CD14-positive monocyte (primary cell): Measurements from ENCODE around the gene MDFIC. TPM values are rescaled to one million over a fixed set of nuclear protein-coding genes. Genes with fewer than 3 reads are reported as not detected.

Experiments used
- DNase-seq, 3 donors: peaks; one replicate each; pipeline ENCODE4 v3.0.0-alpha.2; 2011 to 2022
- H2AFZ ChIP-seq: 2 replicates; pipeline ENCODE4 v1.6.0; 2012; ENCODE audit warnings: mild to moderate bottlenecking, low read depth, low read length, inconsistent platforms; ENCODE audit not compliant: insufficient read depth, poor library complexity, severe bottlenecking
- H3K27ac ChIP-seq, 2 donors: 1 replicate in 1 of 2; 2 replicates in 1 of 2; pipeline ENCODE4 v1.5.1; 2012 to 2013; ENCODE audit warnings: low read length in 2 of 2, control low read depth in 1 of 2, inconsistent platforms in 1 of 2, low read depth in 1 of 2, mild to moderate bottlenecking in 1 of 2
- H3K27me3 ChIP-seq, 2 donors: one replicate each; pipeline versions ENCODE4 v1.6.0 to v1.6.1; 2011 to 2013; ENCODE audit warnings: low read length in 2 of 2; ENCODE audit not compliant: control insufficient read depth in 2 of 2, insufficient read depth in 2 of 2
- H3K36me3 ChIP-seq, 2 donors: replicated peaks in 1 of 2; 1 replicate in 1 of 2; 2 replicates in 1 of 2; pipeline versions ENCODE4 v1.5.1 to v1.6.1; 2012 to 2013; ENCODE audit warnings: low read length in 2 of 2, control low read depth in 1 of 2, inconsistent platforms in 1 of 2, mild to moderate bottlenecking in 1 of 2; ENCODE audit not compliant: insufficient read depth in 2 of 2, control insufficient read depth in 1 of 2
- H3K4me1 ChIP-seq, 2 donors: 1 replicate in 1 of 2; 2 replicates in 1 of 2; pipeline versions ENCODE4 v1.5.1 to v1.6.1; 2012 to 2013; ENCODE audit warnings: low read length in 2 of 2, control low read depth in 1 of 2, inconsistent platforms in 1 of 2, mild to moderate bottlenecking in 1 of 2, moderate library complexity in 1 of 2; ENCODE audit not compliant: insufficient read depth in 2 of 2, control insufficient read depth in 1 of 2
- H3K4me2 ChIP-seq: replicated peaks from 2 replicates; pipeline ENCODE3; 2012; ENCODE audit warnings: low read length, moderate library complexity, mild to moderate bottlenecking; ENCODE audit not compliant: poor library complexity, severe bottlenecking; ENCODE audit errors: extremely low read depth
- H3K4me3 ChIP-seq, 3 experiments: fragments of 200-600 bp in 1 of 3; sonication (generic) in 1 of 3; replicated peaks in 1 of 3; 1 replicate in 2 of 3; 2 replicates in 1 of 3; pipeline ENCODE4 v1.5.1; 2011 to 2013; ENCODE audit warnings: low read length in 3 of 3, mild to moderate bottlenecking in 3 of 3, control low read depth in 2 of 3, low read depth in 2 of 3, inconsistent platforms in 1 of 3, moderate library complexity in 1 of 3
- H3K79me2 ChIP-seq: 2 replicates; pipeline ENCODE4 v1.6.0; 2012; ENCODE audit warnings: mild to moderate bottlenecking, control low read depth, inconsistent platforms, low read length, moderate library complexity; ENCODE audit not compliant: insufficient read depth
- H3K9ac ChIP-seq: 2 replicates; pipeline ENCODE4 v1.6.0; 2017; ENCODE audit warnings: low read length, mild to moderate bottlenecking; ENCODE audit not compliant: insufficient read depth, poor library complexity, severe bottlenecking
- H3K9me3 ChIP-seq, 2 donors: replicated peaks in 1 of 2; 1 replicate in 1 of 2; 2 replicates in 1 of 2; pipeline versions ENCODE4 v1.5.1 to v1.6.1; 2012 to 2013; ENCODE audit warnings: low read length in 2 of 2, control low read depth in 1 of 2; ENCODE audit not compliant: control insufficient read depth in 1 of 2, insufficient read depth in 1 of 2
- H4K20me1 ChIP-seq: 2 replicates; pipeline ENCODE4 v1.6.0; 2012; ENCODE audit warnings: mild to moderate bottlenecking, low read length, control low read depth, moderate library complexity; ENCODE audit not compliant: insufficient read depth
- H3K27ac Mint-ChIP-seq, 7 donors: one replicate each; pipeline ENCODE4 v1.8.0; 2020; ENCODE audit warnings: mild to moderate bottlenecking in 7 of 7, mixed read lengths in 7 of 7, moderate library complexity in 6 of 7, inconsistent platforms in 2 of 7
- H3K27me3 Mint-ChIP-seq, 3 donors: one replicate each; pipeline ENCODE4 v1.8.0; 2021 to 2022; ENCODE audit warnings: low read depth in 3 of 3, mild to moderate bottlenecking in 3 of 3, mixed read lengths in 3 of 3, moderate library complexity in 3 of 3, inconsistent platforms in 1 of 3
- H3K36me3 Mint-ChIP-seq, 2 donors: one replicate each; pipeline ENCODE4 v1.8.0; 2020; ENCODE audit warnings: mixed read lengths in 2 of 2, inconsistent platforms in 1 of 2, mild to moderate bottlenecking in 1 of 2
- H3K4me1 Mint-ChIP-seq: one replicate; pipeline ENCODE4 v1.8.0; 2020; ENCODE audit warnings: mild to moderate bottlenecking, mixed read lengths
- H3K4me3 Mint-ChIP-seq, 2 donors: one replicate each; pipeline ENCODE4 v1.8.0; 2020; ENCODE audit warnings: mild to moderate bottlenecking in 2 of 2, mixed read lengths in 2 of 2, moderate library complexity in 1 of 2
- H3K9me3 Mint-ChIP-seq, 7 donors: one replicate each; pipeline ENCODE4 v1.8.0; 2020 to 2022; ENCODE audit warnings: mixed read lengths in 7 of 7, mild to moderate bottlenecking in 6 of 7, moderate library complexity in 6 of 7, inconsistent platforms in 2 of 7
- CTCF ChIP-seq: fragments of 200-600 bp; IDR thresholded peaks from one replicate; pipeline ENCODE4 v1.8.0; 2022; ENCODE audit warnings: antibody characterized with exemption, mild to moderate bottlenecking
- WGBS: methylation state at CpG from one replicate; pipeline ENCODE4 v1.1.5; 2013; ENCODE audit warnings: missing lambda C conversion rate; ENCODE audit not compliant: insufficient coverage; 5-methylcytosine and 5-hydroxymethylcytosine counted together
- intact Hi-C, 2 donors: fragments of 100-400 bp; cut with micrococcal nuclease; formaldehyde crosslinking; loops; one replicate each; pipeline versions ENCODE4 v1.15.0 to v1.15.1; 2023
- polyA plus RNA-seq, 3 donors: library from polyadenylated mRNA; depleted of rRNA in 1 of 3; unstranded in 2 of 3; stranded (reverse) in 1 of 3; fragments of 300-500 nt in 2 of 3; fragments of >200 nt in 1 of 3; fragmentation: Illumina TruSeq in 2 of 3; gene quantifications; 1 replicate in 2 of 3; 2 replicates in 1 of 3; pipeline ENCODE4 v1.2.3, GENCODE V29; 2012 to 2021

MDFIC gene
- polyA plus RNA-seq, 3 donors: 13.0 to 30.0 (median 19.9) TPM

DNA sequence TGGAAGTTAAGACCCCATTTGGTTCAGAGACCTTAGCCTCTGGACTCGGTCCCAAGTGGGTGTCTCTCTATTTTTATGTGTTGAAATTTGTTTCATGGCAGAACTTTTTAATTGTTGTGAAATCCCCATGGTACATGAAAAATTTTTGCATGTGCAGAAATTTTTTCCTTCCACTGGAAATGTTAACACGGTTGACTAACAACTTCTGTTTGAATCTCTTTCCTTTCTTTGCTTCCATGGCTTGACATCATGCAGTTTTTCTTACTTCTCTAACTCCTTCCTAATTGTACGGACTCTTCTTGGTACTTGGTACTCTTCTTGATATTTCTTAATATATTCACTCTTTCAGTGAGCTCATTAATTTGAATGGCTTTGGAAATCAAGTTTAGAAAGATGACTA, 18.3 kb downstream of the MDFIC start:
- no peaks in the 10 kb centered on the region for H3K9me3 ChIP-seq
- no peak overlapping the region for H3K4me2 ChIP-seq
- H3K9me3 Mint-ChIP-seq: no peaks in the 10 kb centered on the region
- no peak overlapping the region for H3K4me3 ChIP-seq
- intact Hi-C loops: no loop called here
- no peak for DNase-seq
- peaks cover 4 to 18% of the 10 kb centered on the region in 2 donors for H3K36me3 ChIP-seq
- no peaks in the 10 kb centered on the region for H3K27me3 ChIP-seq
- H3K36me3 Mint-ChIP-seq: peaks cover 19 to 28% of the 10 kb centered on the region in 2 donors
- TF ChIP-seq CTCF: no peak
- peaks cover 7% of the 10 kb centered on the region for H4K20me1 ChIP-seq
- H2AFZ ChIP-seq: no peak overlapping the region
- WGBS: no CpG with 5 or more reads among the region's 3 CpGs
- no peak overlapping the region for H3K9ac ChIP-seq
- no peak overlapping the region for H3K4me3 Mint-ChIP-seq
- H3K79me2 ChIP-seq: peaks cover 97% of the 10 kb centered on the region
- peaks cover 25 to 34% of the 10 kb centered on the region in 2 donors for H3K4me1 ChIP-seq
- peaks cover 0 to 3% (median 0%) of the 10 kb centered on the region in 3 donors for H3K27me3 Mint-ChIP-seq
- H3K27ac ChIP-seq: peak overlapping the region in 1 of 2 donors; percentile 19
- H3K4me1 Mint-ChIP-seq: peaks cover 55% of the 10 kb centered on the region
- H3K27ac Mint-ChIP-seq: peak overlapping the region in 1 of 7 donors; percentile 1

- peaks cover 18 to 22% of the 10 kb centered on the region in 2 donors for H3K4me1 ChIP-seq
- peaks cover 0 to 3% (median 0%) of the 10 kb centered on the region in 3 donors for H3K27me3 Mint-ChIP-seq
- TF ChIP-seq CTCF: no peak
- H3K9ac ChIP-seq: no peak overlapping the region
- intact Hi-C loops: no loop called here
- H3K36me3 ChIP-seq: peaks cover 10 to 28% of the 10 kb centered on the region in 2 donors
- H3K4me3 Mint-ChIP-seq: no peak overlapping the region
- H3K9me3 ChIP-seq: no peaks in the 10 kb centered on the region
- H3K27ac Mint-ChIP-seq: peak overlapping the region in 2 of 7 donors; percentile 77 to 86
- DNase-seq: no peak
- H3K27ac ChIP-seq: peak overlapping the region in 1 of 2 donors; percentile 28
- peaks cover 44% of the 10 kb centered on the region for H3K4me1 Mint-ChIP-seq
- peaks cover 3% of the 10 kb centered on the region for H4K20me1 ChIP-seq
- no peak overlapping the region for H3K4me2 ChIP-seq
- H3K79me2 ChIP-seq: peaks cover 92% of the 10 kb centered on the region
- H3K4me3 ChIP-seq: no peak overlapping the region
- H3K27me3 ChIP-seq: no peaks in the 10 kb centered on the region
- H2AFZ ChIP-seq: no peak overlapping the region
- 98% methylated on average over 5 of the region's 5 CpGs for WGBS
- no peaks in the 10 kb centered on the region for H3K9me3 Mint-ChIP-seq
- H3K36me3 Mint-ChIP-seq: peaks cover 29 to 33% of the 10 kb centered on the region in 2 donors
These were observed 19.8 kb downstream of the MDFIC start for GRCh38 chr7:114941692-114942091.
